GM21786 (cell line): ENCODE results near the gene GPRIN3.
"Not testable (repeated sequence)": the region's sequence is repeated elsewhere in the genome, so short reads cannot be mapped to it uniquely, and the experiment has no call there.

Source experiments
- ATAC-seq: cut with Tn5 transposase; IDR thresholded peaks from one replicate; pipeline ENCODE4 v1.9.1; 2021; ENCODE audit not compliant: unreplicated experiment

The GPRIN3 gene

GRCh38 chr4:89221167-89221867 lies 86.3 kb downstream of the GPRIN3 start:
- no peak for ATAC-seq

DNA sequence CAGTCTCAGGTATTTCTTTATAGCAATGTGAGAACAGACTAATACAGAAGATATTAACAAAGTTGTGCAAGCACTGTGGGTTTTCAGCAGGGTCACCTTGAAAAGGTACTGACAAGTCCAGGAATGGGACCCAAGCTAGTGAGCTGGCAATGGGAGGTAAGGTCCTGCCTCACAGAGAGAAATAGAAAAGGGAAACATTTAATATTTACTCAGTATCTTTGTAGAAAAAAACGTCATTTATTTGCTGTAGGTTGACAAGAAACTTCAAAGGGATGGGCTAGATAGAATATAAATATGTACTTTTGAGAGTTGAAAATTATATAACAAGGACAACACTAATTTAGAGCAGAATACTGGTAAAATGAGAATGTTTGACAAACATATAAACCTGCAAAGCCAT lies 89.0 kb downstream of the GPRIN3 start:
- ATAC-seq: no peak

DNA sequence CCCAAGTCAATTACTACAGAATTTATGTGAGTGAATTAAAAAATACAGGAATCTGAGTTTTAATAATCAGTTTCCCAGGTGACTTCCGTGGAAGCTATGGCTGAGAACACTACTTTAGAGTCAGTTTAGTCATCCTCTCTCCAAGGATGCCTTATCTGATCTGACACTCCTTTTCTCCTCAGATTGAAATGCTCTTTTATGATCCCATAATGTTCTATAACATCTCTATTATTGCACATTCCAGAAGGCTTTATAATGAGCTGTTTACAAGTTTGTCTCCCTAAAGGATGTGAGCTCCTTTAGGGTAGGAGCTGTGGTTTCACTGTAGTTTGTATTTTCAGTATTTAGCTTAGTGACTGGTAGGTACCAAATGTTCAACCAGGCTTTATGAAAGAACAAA lies 90.0 kb downstream of the GPRIN3 start:
- ATAC-seq: no peak

DNA sequence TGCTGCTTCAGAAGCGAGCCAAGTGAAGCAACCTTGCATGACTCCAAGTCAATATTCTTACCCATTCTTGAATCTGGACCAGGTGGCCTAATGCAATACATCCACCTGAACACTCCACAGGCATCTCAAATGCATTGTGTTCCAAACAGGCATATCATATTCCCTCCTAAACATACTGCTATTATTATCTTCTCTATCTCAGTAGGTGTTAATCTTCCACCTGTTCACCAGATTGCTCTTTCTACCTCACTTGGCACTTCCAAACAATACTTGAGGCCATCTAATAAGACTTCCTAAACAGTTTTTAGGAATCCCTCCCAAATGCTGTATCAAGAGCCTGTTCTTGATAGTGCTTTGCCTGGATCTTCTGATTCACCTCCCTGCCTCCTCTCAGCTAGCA lies 90.7 kb downstream of the GPRIN3 start:
- no peak for ATAC-seq

- no peak for ATAC-seq
Observed at GRCh38 chr4:89216422-89216821, 91.2 kb downstream of the GPRIN3 start.

GRCh38 chr4:89215736-89216135 lies 91.9 kb downstream of the GPRIN3 start:
- no peak for ATAC-seq

DNA sequence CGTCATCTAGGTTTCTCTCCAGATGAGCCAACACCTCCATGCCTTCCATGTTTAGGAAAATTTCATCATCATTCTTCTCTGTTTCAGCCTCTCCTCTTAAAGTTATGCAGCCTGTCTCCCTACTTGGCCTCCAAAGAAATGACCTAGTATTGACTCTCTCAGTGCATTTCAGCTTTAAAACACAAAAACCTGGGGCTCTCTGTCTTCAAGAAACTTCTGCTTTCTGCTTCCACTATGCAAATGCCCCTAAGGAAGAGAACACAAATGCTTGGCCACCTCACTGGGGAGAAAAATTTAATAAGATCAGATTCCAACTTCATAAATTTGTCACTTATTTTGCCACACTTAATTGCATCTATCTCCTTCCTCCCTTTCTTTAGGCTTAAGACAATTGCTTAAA lies 93.3 kb downstream of the GPRIN3 start:
- ATAC-seq: no peak

DNA sequence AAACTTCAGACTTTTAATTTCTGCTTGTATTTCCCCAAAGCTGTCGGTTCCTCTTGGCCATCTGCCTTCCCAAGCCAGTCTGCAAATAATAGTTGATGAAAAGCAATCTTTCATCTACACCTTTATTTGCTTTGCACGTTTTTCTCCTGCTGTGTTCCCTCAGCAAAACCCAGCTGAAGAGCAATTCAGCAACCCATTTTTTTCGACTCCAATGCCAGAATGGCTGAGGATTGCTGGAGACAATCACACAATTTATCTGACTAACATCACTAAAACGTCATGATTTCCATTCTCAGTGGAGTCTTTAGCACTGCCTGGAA lies 94.3 kb downstream of the GPRIN3 start:
- ATAC-seq: no peak

- no peak for ATAC-seq
Observed at GRCh38 chr4:89212666-89213381, 94.8 kb downstream of the GPRIN3 start.

DNA sequence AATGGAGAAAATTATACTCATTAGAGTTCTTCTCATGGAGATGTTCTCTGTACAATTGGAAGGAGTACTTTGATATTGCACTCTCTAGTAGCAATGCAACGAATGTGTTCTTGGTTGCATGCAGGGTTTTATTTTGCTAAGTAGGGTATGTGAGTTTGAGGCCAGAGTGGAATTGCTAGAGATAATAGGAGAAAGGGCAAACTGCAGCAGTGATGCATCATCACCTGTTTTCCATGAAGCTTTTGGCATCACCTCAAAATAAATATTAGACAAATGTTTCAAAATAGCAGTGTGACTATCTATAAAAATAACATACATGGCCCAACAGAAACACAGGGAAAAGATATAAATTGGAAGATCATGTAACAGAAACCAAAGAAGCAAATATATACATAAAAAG lies 103.0 kb downstream of the GPRIN3 start:
- ATAC-seq: no peak

DNA sequence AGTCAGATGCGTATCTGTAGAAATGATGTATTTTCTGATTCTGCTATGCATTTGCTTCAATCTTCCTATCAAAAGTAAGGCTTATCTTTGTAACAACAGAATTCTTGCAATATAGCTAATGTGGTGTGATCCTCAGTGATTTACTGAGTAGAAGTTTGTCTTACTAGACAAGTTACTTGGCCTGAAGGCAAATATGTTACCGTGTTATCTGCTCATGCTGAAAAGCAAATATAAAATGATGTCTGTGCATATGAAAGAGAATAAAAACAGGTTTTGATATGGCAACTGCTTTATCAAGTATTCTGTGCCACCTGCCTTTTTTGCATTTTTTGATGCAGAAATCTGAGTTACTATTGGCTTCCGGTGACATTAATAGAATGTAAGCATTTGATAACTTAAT lies 103.7 kb downstream of the GPRIN3 start:
- ATAC-seq: no peak

GRCh38 chr4:89199394-89199793 lies 108.2 kb downstream of the GPRIN3 start:
- not testable (repeated sequence) for ATAC-seq

- ATAC-seq: no peak
Observed at GRCh38 chr4:89197920-89198319, 109.7 kb downstream of the GPRIN3 start.

GRCh38 chr4:89196745-89197144 lies 110.9 kb downstream of the GPRIN3 start:
- no peak for ATAC-seq

GRCh38 chr4:89196056-89196674 lies 111.4 kb downstream of the GPRIN3 start:
- ATAC-seq: no peak

DNA sequence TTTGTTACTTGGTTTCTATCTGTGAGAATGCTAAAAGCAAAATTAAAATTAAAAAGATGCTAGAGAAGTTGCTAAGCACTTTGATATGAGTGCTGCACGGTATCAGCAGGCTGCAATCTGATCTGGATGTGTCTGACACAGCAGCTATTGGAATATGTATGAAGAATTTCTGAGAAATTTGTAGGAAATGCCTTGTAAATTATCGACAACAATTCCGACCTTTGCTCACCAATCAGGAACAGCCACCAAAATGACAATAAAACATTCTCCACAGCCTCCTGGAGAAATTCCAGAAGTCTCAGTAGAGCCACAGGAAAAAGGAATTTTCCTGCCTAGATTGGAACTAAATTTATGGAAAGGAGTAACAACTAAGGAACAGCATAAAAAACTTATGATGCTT lies 113.8 kb downstream of the GPRIN3 start:
- ATAC-seq: no peak
